ENCODE data around the gene B9D1. TPM values are rescaled to one million over a fixed set of nuclear protein-coding genes. Genes with fewer than 3 reads are reported as not detected.

B9D1 gene
- total RNA-seq, 1 experiment from 2014 or later: 20.0 TPM

GRCh38 chr17:19301973-19302372 is 60.5 kb downstream of the B9D1 start (continued):
- TF ChIP-seq MAX (IDR thresholded peaks at IDR 0.05) (no peak), SIN3A (IDR thresholded peaks at IDR 0.05; ENCODE audit: low read depth) (no peak), CEBPB (IDR thresholded peaks at IDR 0.05; ENCODE audit: low read depth) (no peak), POLR2A (IDR thresholded peaks at IDR 0.05; ENCODE audit: borderline replicate concordance, extremely low read depth, insufficient read depth, insufficient read length) (no peak), TCF7L2 (IDR thresholded peaks at IDR 0.05; ENCODE audit: borderline replicate concordance, extremely low read depth, insufficient read depth, insufficient read length) (no peak), FOSL1 (IDR thresholded peaks at IDR 0.05; ENCODE audit: low read depth) (no peak), ZFX (IDR thresholded peaks at IDR 0.05) (no peak), SRF (IDR thresholded peaks at IDR 0.05; ENCODE audit: low read depth) (no peak), YY1 (IDR thresholded peaks at IDR 0.05; ENCODE audit: extremely low read depth, insufficient replicate concordance, low read depth, low read length) (no peak)

- DNase-seq (ENCODE audit: low read depth, low spot score) (no peak), ATAC-seq (no peak)
- Histone ChIP-seq H3K9me2 (ENCODE audit: insufficient read depth) (no peaks in the 10 kb centered on the region), H3K36me3 (ENCODE audit: control insufficient read depth in 1 of 2, insufficient read depth in 2 of 2, low read length in 2 of 2) (no peaks in the 10 kb centered on the region; a peak in 2 of 4 replicates), H3K79me2 (ENCODE audit: insufficient read depth, low read length) (peaks cover 38% of the 10 kb centered on the region; the same call in 1 of the 2 replicates), H3K4me3 (replicated peaks in 1 of 2; ENCODE audit: low read depth in 1 of 2, low read length in 2 of 2) (no peak overlapping the region), H3K9me3 (ENCODE audit: control insufficient read depth in 1 of 2, insufficient read depth in 1 of 2, low read depth in 1 of 2, low read length in 2 of 2) (no peaks in the 10 kb centered on the region), H3K4me1 (ENCODE audit: control insufficient read depth in 1 of 2, insufficient read depth in 2 of 2, low read length in 2 of 2) (peaks cover 0 to 5% of the 10 kb centered on the region in 2 experiments; a peak in 1 of 4 replicates), H4K20me1 (ENCODE audit: insufficient read depth) (no peaks in the 10 kb centered on the region), H3K9ac (ENCODE audit: low read length) (no peak overlapping the region), H3K27ac (ENCODE audit: low read depth, low read length) (no peak overlapping the region), H3K4me2 (ENCODE audit: low read length) (no peak overlapping the region), H2AFZ (ENCODE audit: low read depth, low read length, poor library complexity, severe bottlenecking) (no peak overlapping the region), H3K27me3 (ENCODE audit: insufficient read depth, low read length) (no peaks in the 10 kb centered on the region)
- RAD21 ChIA-PET (ENCODE audit: low non-redundant PET in 1 of 2, low total read pairs in 2 of 2, uncharacterized antibody in 2 of 2, unreplicated experiment in 2 of 2): no interaction called here
- CTCF ChIA-PET: no interaction called here
- BruUV-seq (replicated peaks): no TSS peak
- POLR2A ChIA-PET: no interaction called here
- TF ChIP-seq ELF1 (IDR thresholded peaks at IDR 0.05; ENCODE audit: borderline replicate concordance, low read depth): no peak
- no peak for TF ChIP-seq RAD21 (IDR thresholded peaks at IDR 0.05; ENCODE audit: low read depth)
- TF ChIP-seq SRF (IDR thresholded peaks at IDR 0.05; ENCODE audit: low read depth): no peak
- TF ChIP-seq CEBPB (IDR thresholded peaks at IDR 0.05; ENCODE audit: low read depth): no peak
- TF ChIP-seq CBX3 (IDR thresholded peaks at IDR 0.05; ENCODE audit: low read depth): no peak
- TF ChIP-seq ATF3 (IDR thresholded peaks at IDR 0.05): no peak
- TF ChIP-seq SIN3A (IDR thresholded peaks at IDR 0.05; ENCODE audit: low read depth): no peak
- TF ChIP-seq POLR2AphosphoS5 (IDR thresholded peaks at IDR 0.05; ENCODE audit: low read depth, low read length): no peak
- no peak for TF ChIP-seq YY1 (IDR thresholded peaks at IDR 0.05; ENCODE audit: extremely low read depth, insufficient replicate concordance, low read depth, low read length)
- TF ChIP-seq FOSL1 (IDR thresholded peaks at IDR 0.05; ENCODE audit: low read depth): no peak
- intact Hi-C loops (cut with micrococcal nuclease): no loop called here
Observed at GRCh38 chr17:19301274-19301951, 61.1 kb downstream of the B9D1 start.

All from HCT116 (cell line).